ENCODE data around the gene PRKAG2.
"Not testable (repeated sequence)": the region's sequence is repeated elsewhere in the genome, so short reads cannot be mapped to it uniquely, and the experiment has no call there.

Gene PRKAG2

DNA sequence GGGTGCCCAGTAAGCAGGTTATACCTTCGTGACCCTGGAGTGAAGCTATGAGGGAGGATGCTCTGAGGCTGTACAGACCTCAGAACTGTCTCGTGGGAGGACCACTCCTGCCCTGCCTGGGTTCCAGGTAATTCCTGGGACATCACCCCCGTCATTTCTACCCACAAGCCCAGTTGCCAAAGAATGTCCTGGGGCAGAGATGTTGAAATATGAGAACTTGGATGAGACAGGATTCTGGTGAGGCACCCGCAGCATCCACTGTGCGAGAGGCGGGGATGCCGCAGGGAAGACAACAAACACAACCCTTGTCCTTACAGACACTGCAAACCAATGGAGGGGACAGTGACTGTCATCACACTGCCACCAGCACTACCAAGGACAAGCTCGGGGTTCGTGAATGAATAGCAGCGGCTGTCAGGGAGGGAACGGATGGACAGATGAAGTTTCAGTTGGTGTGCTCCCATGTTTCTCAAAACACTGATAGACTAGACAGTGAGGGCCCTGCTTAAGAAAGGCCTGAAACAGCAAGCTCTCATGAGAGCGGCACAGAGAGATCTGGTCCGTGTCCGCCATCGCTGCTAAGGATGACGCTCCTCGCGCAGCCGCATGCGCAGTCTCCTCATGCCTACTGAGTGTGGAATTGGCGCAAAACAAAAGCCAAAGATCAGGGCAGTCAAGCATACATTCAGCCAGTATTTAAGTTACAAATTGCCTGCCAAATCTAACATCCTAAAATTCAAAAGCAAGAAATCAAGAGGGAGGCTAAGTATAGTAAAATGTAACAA lies 275.2 kb downstream of the PRKAG2 start:
- DNase-seq = no peak

GRCh38 chr7:151600331-151600730 lies 276.6 kb downstream of the PRKAG2 start:
- DNase-seq = no peak

- no peak for DNase-seq
These were observed 277.3 kb downstream of the PRKAG2 start for GRCh38 chr7:151599401-151600227.

- no peak for DNase-seq
These were observed 279.1 kb downstream of the PRKAG2 start for GRCh38 chr7:151597541-151598444.

DNA sequence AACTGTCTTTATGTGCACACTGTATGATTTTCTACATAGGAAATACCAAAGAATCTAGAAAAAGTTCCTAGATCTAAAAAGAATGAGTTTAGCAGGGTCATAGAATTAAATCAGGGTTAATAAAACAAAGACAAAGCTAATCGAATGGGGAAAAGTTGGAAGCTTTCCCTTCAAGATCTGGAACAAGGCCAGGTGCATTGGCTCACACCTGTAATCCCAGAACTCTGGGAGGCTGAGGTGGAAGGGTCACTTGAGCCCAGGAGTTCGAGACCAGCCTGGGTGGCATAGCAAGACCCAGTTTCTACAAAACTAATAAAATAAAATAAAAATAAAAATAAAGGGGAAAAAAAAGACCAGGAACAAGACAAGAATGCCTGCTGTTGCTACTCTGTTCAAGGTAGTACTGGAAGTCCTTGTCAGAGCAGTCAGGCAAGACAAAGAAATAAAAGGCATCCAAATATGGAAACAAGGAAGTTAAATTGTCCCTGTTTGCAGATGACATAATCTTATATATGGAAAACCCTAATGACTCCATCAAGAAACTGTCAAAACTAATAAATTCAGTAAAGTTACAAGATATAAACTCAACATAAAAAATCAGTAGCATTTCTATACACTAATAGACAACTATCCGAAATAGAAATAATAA lies 281.1 kb downstream of the PRKAG2 start:
- no peak for DNase-seq

DNA sequence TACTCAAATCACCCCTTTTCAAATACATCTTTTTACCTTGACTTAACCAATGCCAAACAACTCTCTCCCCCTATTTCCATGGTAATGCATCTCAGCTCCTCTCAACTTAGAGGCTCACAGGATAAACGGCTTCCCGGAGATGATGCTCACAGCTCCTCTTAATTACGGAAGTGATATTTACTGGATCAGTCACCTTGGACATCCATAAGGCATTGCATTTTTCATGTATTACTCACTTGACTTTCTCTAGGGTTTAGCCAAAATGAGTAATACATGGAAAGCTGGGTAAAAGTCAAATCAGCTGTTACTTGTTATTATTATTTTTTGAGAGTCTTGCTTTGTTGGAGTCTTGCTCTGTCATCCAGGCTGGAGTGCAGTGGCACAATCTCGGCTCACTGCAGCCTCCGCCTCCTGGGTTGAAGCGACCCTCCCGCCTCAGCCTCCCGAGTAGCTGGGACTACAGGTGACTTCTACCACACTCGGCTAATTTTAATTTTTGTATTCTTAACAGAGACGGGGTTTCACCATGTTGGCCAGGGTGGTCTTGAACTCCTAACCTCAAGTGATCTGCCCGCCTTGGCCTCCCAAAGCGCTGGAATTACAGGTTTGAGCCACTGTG lies 283.9 kb downstream of the PRKAG2 start:
- no peak for DNase-seq

GRCh38 chr7:151592330-151592729 lies 284.6 kb downstream of the PRKAG2 start:
- no peak for DNase-seq

DNA sequence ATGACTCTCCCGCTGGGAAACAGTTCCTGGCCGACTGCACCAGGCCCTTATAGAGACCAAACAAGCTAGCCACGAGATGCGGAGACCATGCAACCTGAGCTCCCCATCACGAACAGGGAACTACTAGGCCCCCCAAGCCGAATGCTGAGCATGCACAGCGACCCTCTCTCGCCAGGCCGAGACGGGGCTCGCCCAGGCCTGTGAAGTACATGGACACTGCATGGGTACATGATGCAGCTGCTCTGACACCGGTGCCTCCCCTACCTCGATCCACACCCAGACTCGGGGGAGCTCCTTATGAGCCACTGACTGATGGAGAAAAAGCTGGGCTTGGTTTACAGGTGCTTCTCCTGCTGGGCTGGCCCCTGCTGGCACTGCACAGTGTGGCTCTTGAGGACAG lies 285.0 kb downstream of the PRKAG2 start:
- DNase-seq = no peak

GRCh38 chr7:151590850-151591771 lies 285.8 kb downstream of the PRKAG2 start:
- DNase-seq = no peak

DNA sequence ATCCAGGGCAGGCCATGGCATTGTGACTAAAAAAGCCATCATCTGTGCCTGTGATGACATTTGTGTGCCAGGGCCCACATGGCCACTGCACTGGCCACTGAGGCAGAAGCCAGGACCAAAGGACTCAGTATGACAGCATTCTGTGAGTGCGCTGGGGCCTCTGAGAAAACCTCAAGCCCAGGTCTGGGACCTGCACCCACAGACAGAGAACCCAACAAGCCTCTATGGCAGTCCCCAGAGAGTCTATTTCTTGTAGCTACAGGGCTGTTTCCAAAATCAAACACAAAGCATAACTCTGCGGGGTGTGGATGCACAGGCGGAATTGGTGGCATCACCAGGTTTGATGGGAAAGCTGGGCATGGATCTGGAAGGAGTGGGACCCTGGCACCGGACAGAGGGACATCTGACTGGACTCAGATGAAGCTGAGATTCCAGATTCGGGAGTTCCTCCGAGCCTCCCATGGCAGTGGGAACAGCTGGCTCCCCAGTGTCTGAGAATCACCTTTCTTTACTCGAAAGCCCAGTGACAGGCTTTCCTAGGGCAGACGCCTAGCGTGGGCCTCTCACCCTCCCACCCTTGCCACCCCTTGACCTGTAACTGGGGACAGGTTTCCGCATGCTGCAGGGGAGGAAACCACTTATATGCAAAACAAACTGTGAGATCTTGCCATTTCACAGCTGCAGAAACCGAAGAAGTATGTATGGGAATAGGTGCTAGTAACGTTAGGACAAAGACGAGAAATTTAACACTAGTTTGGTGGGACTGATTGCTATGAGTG lies 286.7 kb downstream of the PRKAG2 start:
- DNase-seq = no peak

DNA sequence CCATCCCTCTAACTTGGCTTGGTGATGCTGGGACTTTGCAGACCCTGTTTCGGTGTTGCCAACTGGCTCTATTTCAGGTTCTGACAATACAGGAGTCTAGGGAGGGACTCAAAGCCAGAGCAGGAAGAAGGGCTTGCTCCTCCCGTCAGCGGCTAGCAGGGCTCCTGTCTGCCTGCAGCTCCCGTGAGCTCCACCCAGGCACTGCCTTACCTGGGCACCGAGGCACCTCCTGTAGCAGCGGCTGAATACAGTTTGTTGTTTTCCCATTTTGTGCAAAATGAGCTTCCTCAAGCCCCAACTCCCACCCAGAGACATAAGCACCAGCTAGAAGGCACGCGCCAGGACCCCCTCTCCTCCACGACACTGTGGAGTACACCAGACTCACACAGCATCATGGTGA lies 287.9 kb downstream of the PRKAG2 start:
- no peak for DNase-seq

DNA sequence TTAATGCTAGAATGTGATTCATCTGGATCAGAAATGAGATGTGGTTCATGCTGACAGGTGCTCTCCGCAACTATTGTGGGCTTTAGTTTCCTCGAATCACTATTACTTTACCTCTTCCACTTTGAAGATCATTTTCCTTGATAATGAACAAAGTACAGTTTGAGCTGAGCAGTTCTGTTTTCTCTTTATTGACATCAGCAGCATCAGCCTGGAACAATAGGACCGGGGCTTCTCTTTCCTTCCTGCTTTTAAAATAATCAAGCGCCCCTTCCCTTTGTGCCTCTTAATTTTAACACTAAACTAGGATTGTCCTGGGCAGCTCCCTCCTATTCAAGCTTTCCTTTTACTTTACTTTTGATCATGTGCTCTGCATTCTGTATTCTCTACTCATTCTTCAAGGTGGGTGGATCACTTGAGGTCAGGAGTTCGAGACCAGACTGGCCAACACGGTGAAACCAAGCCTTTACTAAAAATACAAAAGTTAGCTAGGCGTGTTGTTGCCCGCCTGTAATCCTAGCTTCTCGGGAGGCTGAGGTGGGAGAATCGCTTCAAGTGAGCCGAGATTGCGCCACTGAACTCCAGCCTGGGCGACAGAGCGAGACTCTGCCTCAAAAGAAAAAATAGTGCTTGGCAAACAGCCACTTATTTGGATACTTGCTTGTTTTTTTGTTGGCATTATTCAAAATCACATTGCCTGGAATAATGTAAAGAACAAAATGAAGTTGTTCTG lies 290.2 kb downstream of the PRKAG2 start:
- DNase-seq = no peak

DNA sequence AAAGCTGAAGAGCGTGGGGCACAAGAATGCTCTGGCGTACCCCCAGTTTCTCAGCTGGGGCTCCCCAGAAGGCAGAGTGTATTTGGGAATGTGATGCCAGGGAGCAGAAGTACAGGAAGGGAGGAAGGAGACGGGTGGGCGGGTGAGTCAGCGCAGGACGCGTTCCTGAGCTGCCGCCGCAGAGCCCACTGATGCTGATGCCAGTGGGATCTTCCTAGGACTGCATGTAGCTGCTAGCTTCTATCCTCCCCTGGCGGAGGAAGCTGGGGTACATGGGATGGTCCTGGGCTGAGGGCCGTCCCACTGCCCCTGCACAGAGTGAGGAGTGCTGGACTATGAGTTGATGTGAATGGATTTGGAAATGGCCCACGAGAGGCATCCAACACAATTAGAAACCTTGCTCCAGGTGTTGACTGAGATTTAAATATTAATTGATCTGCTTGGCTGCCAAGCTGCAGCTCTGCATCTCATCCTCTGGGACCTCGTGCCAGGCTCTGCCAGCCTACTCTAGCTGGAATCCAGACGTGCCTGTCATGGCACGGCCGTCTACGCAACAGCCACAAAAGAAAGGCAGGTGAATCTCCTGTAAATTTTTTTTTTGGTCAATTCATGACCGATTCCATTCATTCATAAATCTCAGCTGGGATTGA lies 291.0 kb downstream of the PRKAG2 start:
- DNase-seq = no peak

DNA sequence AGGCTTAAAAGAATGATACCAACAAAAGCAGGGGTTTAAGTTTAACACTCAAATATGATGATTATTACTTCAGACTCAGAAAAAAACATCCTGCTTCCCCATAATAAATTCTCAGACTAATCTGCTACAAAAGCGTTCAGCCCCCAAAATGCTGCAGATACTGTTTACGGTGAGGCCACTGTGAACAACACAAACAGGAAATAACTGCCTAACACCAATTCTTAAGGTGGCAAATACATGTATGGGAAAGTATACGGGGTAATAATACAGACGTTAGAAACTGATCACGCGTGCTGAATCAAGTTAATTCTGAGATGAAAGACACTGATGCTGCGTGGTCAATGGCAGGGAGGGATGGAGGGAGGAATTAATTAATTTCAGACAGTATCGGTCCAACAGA lies 295.2 kb downstream of the PRKAG2 start:
- no peak for DNase-seq

DNA sequence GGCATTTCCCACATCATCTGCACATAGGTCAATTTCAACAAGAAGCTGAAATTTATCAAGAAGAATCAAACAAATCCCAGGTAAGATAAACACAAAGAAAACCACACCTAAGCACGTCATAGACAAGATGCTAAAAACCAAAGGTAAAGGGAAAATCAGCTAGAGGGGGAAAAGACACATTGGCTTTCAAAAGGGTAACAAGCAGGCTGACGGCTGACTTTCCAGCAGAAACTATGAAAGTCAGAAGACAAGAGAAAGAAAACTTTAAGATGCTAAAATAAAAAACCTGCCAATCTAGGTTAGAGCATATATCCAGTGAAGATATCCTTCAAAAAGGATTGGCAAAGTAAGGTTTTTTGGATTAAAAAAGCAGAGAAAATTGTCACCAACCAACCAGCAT lies 297.3 kb downstream of the PRKAG2 start:
- no peak for DNase-seq

DNA sequence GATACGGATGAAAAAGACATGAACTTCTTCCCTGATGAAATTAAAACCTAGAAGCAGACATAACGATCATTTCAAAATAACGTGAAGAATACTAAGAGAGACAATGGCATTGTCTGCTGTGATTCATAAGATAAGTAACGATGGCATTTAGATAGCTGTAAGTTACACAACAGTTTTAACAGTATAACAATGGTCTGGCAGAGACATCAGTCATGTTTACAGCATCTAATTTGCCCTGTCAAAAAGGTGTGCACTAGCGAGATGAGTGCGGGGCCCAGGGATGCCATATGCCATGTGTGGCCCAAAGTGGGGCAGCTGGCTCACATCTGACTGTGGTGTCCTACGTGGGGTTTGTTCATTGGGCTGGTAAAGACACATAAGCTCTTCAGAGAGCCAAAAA lies 301.5 kb downstream of the PRKAG2 start:
- DNase-seq = no peak

GRCh38 chr7:151573046-151573445 lies 303.9 kb downstream of the PRKAG2 start:
- DNase-seq = not testable (repeated sequence)

GRCh38 chr7:151572136-151572535 lies 304.8 kb downstream of the PRKAG2 start:
- DNase-seq = no peak

DNA sequence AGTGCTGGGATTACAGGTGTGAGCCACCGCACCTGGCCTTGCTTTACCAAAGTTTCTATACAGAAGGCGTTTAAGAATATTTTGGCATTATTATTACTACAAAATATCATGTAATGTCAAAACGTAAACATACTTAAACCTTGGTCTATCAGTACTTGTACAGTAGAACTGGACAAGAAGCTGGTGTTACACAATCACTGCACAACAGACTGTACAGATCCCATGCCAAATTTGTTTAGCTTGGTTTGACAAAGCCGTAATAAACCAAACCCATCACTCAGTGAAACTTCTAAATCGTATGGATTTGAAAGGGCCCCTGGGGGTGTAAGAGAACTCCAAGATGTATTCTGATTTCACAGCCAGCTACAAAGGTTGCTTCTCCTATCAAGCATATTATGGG lies 305.4 kb downstream of the PRKAG2 start:
- no peak for DNase-seq
